Panc1 (cell line): ENCODE measurements around the gene TENM3. TPM values are rescaled to one million over a fixed set of nuclear protein-coding genes. Genes with fewer than 3 reads are reported as not detected.

Source experiments
- ATAC-seq: fragments of 200-7000 bp; cut with Tn5 transposase; 2 replicates; pipeline ENCODE4 v1.9.1; 2020; ENCODE audit warnings: mild to moderate bottlenecking, moderate library complexity
- BruUV-seq: library from RNA; stranded (reverse); fragments of 400-500 nt; replicated peaks from 2 replicates; lab custom pipeline; 2021; lab: Mats Ljungman, UMichigan
- CTCF ChIA-PET: fragments of 300-600 bp; sonication (Branson Sonifier 250); formaldehyde crosslinking; loops from one replicate; lab custom pipeline; 2022; ENCODE audit warnings: antibody characterized with exemption; lab: Charles Lee
- POLR2A ChIA-PET: fragments of 300-600 bp; sonication (Branson Sonifier 250); formaldehyde crosslinking; loops from one replicate; lab custom pipeline; 2022; ENCODE audit warnings: antibody characterized with exemption; lab: Charles Lee
- DNase-seq: peaks from one replicate; pipeline ENCODE4 v3.0.0-alpha.2; 2010; ENCODE audit warnings: low read depth, low spot score
- H3K27ac ChIP-seq: 2 replicates; pipeline ENCODE4 v1.5.1; 2011; ENCODE audit warnings: mild to moderate bottlenecking, low read length, inconsistent platforms
- H3K27me3 ChIP-seq: fragments of 200-500 bp; sonication (Bioruptor generic); 2 replicates; pipeline ENCODE4 v1.6.0; 2014; ENCODE audit warnings: low read length, inconsistent platforms; ENCODE audit not compliant: control insufficient read depth, insufficient read depth
- H3K36me3 ChIP-seq: fragments of 200-500 bp; sonication (Bioruptor generic); 2 replicates; pipeline ENCODE4 v1.5.1; 2014; ENCODE audit warnings: inconsistent platforms, mild to moderate bottlenecking, low read length, moderate library complexity; ENCODE audit not compliant: control insufficient read depth, insufficient read depth
- H3K4me1 ChIP-seq: 2 replicates; pipeline ENCODE4 v1.5.1; 2011; ENCODE audit warnings: inconsistent platforms, mild to moderate bottlenecking, low read length, moderate library complexity; ENCODE audit not compliant: control insufficient read depth, insufficient read depth
- H3K4me3 ChIP-seq, 2 experiments: 2 replicates each; pipeline ENCODE4 v1.5.1; 2011 to 2012; ENCODE audit warnings: low read depth in 2 of 2, low read length in 2 of 2, mild to moderate bottlenecking in 2 of 2, inconsistent platforms in 1 of 2, moderate library complexity in 1 of 2
- H3K9me3 ChIP-seq: fragments of 200-500 bp; sonication (Bioruptor generic); 2 replicates; pipeline ENCODE4 v1.5.1; 2014; ENCODE audit warnings: low read depth, mild to moderate bottlenecking, inconsistent platforms, low read length, moderate library complexity; ENCODE audit not compliant: control insufficient read depth, insufficient read depth
- POLR2AphosphoS5 ChIP-seq: IDR thresholded peaks from 2 replicates; pipeline ENCODE4 v1.6.1; 2012; ENCODE audit warnings: mild to moderate bottlenecking, low read depth, low read length, moderate library complexity
- SIN3A ChIP-seq: IDR thresholded peaks from 2 replicates; pipeline ENCODE4 v1.6.1; 2012; ENCODE audit warnings: low read depth, mild to moderate bottlenecking, low read length, moderate library complexity, borderline replicate concordance; ENCODE audit not compliant: insufficient read depth
- TCF7L2 ChIP-seq: IDR thresholded peaks from 2 replicates; pipeline ENCODE4 v1.6.1; 2011; ENCODE audit warnings: mild to moderate bottlenecking, low read depth, low read length, inconsistent platforms
- in situ Hi-C: cut with HindIII; loops from 2 replicates; pipeline ENCODE4 v1.10.0; 2016; ENCODE audit warnings: low sequenced_read_pairs, low pct_unique_long_range_greater_than_20kb
- intact Hi-C: fragments of 100-400 bp; cut with micrococcal nuclease; formaldehyde crosslinking; loops from one replicate; pipeline ENCODE4 v1.10.0; 2022; ENCODE audit not compliant: unreplicated experiment
- total RNA-seq: library from RNA; stranded (reverse); gene quantifications from one replicate; pipeline ENCODE4 v1.2.1, GENCODE V29; 2021; ENCODE audit not compliant: unreplicated experiment
- TF ChIP-seq, protein P1 (sequence below), 2 experiments: IDR thresholded peaks; 2 replicates each; pipeline ENCODE4 v1.6.1; 2011 to 2012; ENCODE audit warnings: low read depth in 2 of 2, control low read depth in 1 of 2, low read length in 1 of 2, mild to moderate bottlenecking in 1 of 2, moderate library complexity in 1 of 2; ENCODE audit not compliant: insufficient read depth in 1 of 2
- TF ChIP-seq, protein P2 (sequence below): fragments of 450-650 bp; IDR thresholded peaks from 2 replicates; pipeline ENCODE4 v1.5.1; 2017; ENCODE audit warnings: mild to moderate bottlenecking

Gene TENM3
- total RNA-seq, 1 experiment from 2014 or later = 0.95 TPM

DNA sequence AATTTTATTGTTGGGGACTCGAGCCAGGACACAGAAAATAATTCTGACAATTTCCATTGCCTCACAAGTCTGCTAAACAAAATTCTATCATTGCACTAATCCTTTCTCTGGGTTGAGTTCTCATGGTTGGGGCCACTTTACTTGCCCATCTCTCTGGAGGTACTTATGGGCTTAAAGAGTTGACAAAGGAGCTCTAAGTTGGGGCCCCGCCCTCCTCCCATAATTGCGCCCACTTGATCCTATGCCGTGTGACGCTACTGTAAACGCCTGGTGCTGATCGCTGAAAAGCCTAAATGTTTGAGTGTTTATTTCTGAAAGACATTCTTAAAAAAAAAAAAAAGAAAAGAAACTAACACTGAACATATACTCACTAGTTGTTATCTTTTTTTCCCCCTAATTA, 103.0 kb downstream of the TENM3 start:
- Histone ChIP-seq H3K27me3 (no peaks in the 10 kb centered on the region), H3K4me3 (no peak overlapping the region), H3K4me1 (no peaks in the 10 kb centered on the region), H3K36me3 (no peaks in the 10 kb centered on the region), H3K9me3 (no peaks in the 10 kb centered on the region), H3K27ac (no peak overlapping the region)
- ChIA-PET POLR2A (no interaction called here), CTCF (no interaction called here)
- TF ChIP-seq, protein P1, sequence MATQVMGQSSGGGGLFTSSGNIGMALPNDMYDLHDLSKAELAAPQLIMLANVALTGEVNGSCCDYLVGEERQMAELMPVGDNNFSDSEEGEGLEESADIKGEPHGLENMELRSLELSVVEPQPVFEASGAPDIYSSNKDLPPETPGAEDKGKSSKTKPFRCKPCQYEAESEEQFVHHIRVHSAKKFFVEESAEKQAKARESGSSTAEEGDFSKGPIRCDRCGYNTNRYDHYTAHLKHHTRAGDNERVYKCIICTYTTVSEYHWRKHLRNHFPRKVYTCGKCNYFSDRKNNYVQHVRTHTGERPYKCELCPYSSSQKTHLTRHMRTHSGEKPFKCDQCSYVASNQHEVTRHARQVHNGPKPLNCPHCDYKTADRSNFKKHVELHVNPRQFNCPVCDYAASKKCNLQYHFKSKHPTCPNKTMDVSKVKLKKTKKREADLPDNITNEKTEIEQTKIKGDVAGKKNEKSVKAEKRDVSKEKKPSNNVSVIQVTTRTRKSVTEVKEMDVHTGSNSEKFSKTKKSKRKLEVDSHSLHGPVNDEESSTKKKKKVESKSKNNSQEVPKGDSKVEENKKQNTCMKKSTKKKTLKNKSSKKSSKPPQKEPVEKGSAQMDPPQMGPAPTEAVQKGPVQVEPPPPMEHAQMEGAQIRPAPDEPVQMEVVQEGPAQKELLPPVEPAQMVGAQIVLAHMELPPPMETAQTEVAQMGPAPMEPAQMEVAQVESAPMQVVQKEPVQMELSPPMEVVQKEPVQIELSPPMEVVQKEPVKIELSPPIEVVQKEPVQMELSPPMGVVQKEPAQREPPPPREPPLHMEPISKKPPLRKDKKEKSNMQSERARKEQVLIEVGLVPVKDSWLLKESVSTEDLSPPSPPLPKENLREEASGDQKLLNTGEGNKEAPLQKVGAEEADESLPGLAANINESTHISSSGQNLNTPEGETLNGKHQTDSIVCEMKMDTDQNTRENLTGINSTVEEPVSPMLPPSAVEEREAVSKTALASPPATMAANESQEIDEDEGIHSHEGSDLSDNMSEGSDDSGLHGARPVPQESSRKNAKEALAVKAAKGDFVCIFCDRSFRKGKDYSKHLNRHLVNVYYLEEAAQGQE (IDR thresholded peaks at IDR 0.05; ENCODE audit: insufficient read depth in 1 of 2, low read depth in 2 of 2, low read length in 1 of 2) = no peak
- TF ChIP-seq POLR2AphosphoS5 (no peak), SIN3A (no peak), TCF7L2 (no peak)
- TF ChIP-seq, protein P2, sequence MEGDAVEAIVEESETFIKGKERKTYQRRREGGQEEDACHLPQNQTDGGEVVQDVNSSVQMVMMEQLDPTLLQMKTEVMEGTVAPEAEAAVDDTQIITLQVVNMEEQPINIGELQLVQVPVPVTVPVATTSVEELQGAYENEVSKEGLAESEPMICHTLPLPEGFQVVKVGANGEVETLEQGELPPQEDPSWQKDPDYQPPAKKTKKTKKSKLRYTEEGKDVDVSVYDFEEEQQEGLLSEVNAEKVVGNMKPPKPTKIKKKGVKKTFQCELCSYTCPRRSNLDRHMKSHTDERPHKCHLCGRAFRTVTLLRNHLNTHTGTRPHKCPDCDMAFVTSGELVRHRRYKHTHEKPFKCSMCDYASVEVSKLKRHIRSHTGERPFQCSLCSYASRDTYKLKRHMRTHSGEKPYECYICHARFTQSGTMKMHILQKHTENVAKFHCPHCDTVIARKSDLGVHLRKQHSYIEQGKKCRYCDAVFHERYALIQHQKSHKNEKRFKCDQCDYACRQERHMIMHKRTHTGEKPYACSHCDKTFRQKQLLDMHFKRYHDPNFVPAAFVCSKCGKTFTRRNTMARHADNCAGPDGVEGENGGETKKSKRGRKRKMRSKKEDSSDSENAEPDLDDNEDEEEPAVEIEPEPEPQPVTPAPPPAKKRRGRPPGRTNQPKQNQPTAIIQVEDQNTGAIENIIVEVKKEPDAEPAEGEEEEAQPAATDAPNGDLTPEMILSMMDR = no peak
- DNase-seq (no peak), ATAC-seq (no peak)
- intact Hi-C loops = no loop called here
- in situ Hi-C loops = no loop called here
- BruUV-seq = no TSS peak

DNA sequence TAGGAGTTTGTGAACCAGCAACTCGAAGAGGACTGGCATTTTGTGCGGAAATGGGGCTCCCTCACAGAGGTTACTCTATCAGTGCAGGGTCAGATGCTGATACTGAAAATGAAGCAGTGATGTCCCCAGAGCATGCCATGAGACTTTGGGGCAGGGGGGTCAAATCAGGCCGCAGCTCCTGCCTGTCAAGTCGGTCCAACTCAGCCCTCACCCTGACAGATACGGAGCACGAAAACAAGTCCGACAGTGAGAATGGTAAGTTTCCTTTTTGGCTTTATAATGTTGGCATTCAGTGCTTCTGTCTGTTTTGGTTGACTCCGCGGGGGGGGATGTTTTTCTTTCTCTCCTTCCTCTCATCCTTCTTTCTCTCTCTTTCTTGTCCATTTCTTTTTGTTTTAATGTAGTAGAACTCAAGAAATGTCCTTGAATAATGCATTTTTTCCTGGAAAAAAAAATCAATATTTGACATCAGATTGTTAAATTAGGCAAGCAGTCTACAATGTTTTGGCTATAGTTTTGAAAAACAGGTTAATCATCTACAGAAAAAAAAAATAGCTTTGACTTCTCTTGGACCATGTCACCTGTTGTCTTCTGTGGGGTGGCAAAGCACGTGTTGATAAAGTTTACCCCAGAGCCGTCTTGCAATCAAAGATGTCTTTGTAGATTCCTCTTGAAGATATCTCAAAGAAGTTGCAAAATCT, 103.6 kb downstream of the TENM3 start:
- no peaks in the 10 kb centered on the region for H3K4me1 ChIP-seq
- no peaks in the 10 kb centered on the region for H3K9me3 ChIP-seq
- CTCF ChIA-PET = no interaction called here
- no peaks in the 10 kb centered on the region for H3K27me3 ChIP-seq
- DNase-seq (no peak), ATAC-seq (no peak)
- no peaks in the 10 kb centered on the region for H3K36me3 ChIP-seq
- TF ChIP-seq POLR2AphosphoS5 (no peak), TCF7L2 (no peak), SIN3A (no peak)
- TF ChIP-seq, protein P2 = no peak
- TF ChIP-seq, protein P1 (IDR thresholded peaks at IDR 0.05; ENCODE audit: insufficient read depth in 1 of 2, low read depth in 2 of 2, low read length in 1 of 2) = no peak
- POLR2A ChIA-PET = no interaction called here
- H3K4me3 ChIP-seq = no peak overlapping the region
- in situ Hi-C loops = no loop called here
- intact Hi-C loops = no loop called here
- H3K27ac ChIP-seq = no peak overlapping the region
- BruUV-seq = no TSS peak
